HG03095 (cell line): ENCODE data around the gene PCDHGA1.

ENCODE experiments used
- ATAC-seq: cut with Tn5 transposase; IDR thresholded peaks from one replicate; pipeline ENCODE4 v1.9.1; 2021; ENCODE audit warnings: moderate library complexity; ENCODE audit not compliant: unreplicated experiment

Gene PCDHGA1

GRCh38 chr5:141511771-141512325 lies 181.5 kb downstream of the PCDHGA1 start:
- no peak for ATAC-seq

DNA sequence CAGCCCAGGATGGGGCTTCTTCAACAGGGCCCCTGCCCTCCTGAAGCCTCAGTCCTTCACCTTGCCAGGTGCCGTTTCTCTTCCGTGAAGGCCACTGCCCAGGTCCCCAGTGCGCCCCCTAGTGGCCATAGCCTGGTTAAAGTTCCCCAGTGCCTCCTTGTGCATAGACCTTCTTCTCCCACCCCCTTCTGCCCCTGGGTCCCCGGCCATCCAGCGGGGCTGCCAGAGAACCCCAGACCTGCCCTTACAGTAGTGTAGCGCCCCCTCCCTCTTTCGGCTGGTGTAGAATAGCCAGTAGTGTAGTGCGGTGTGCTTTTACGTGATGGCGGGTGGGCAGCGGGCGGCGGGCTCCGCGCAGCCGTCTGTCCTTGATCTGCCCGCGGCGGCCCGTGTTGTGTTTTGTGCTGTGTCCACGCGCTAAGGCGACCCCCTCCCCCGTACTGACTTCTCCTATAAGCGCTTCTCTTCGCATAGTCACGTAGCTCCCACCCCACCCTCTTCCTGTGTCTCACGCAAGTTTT lies 182.1 kb downstream of the PCDHGA1 start:
- no peak for ATAC-seq

DNA sequence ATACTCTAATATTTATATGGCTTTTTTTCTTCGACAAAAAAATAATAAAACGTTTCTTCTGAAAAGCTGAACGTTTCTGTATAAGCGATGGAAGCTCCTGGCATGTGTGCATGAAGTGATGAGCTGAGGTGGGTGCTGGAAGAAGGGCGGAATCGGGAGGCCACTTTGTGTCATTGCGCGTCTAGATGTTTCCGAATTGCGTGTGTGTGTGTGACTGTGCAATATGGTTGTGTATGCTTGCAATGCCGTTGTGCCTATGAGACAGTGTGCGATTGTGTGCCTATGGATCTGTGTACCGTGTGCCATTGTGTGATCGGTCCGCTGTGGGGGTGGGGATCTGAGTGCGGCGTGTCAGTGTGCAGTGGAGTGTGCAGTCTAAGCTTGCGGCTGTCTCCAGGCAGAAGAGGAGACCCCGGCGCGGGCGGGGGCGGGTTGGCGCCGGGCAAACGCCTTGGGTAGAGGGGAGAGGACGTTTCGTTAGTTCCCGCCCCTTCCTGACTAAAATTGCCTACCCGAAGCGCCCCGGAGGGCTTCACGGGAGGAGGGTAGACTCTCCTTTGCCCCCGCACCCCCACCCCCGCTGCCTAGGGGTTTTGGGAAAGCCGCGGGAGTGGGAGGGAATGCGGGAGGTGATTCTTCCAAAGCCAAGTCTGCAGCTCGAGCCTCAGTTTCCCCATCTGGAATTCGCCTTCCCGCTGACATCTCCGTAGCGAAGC lies 182.8 kb downstream of the PCDHGA1 start:
- no peak for ATAC-seq

DNA sequence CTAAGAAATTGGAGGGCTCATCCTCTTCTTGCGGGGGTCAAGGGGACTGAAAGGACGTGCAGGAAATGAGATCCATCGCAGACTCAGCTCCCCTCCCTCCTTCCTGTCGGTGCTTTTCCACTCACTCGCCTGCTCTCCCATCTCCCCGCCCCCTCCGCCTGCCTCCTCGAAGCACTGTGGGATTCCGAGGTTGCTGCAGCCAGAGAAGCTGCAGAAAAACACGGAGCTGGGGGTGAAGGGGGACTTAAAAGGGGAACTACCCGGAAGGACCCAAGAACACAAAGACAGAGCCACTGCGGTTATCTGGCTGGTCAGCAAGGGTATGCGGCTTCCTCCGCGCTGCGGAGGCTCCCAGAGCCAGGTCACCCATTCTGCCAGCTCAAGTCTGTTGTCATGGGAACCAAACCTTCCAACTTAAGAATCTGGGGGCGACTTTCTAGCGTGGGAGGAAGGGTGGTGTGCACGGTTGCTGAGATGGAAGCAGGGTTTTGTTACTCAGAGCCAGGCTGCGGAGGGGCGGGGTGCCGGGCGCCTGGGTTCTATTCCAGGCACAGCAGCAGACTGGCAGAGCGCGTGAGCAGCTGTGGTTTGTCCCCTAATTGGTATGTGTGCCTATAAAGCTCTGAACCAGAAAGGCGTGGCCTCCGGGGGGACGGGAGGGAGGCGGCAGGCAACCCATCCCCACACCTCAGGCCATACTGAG lies 183.5 kb downstream of the PCDHGA1 start:
- no peak for ATAC-seq

- ATAC-seq: no peak
Observed at GRCh38 chr5:141514330-141515133, 184.2 kb downstream of the PCDHGA1 start.

DNA sequence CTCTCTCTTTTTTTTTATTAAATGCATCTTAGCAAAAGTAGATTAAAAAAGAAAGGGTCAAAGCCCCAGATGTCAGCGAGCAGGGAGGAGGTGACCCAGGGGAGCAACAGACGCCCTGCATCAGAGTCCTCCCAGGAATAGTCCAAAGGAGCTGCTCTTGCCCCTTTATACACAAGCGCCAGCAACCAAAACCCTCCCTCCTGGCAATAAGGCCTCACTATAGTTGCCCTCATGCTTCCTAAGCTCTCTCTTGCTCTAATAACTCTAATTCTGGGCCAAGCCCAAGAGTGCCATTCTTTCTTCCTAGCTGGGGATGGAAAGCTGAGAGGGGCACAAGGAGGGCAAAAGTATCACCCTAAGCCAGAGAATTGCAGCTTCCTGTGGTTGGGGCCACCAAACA lies 184.8 kb downstream of the PCDHGA1 start:
- ATAC-seq: no peak

- ATAC-seq: no peak
Observed at GRCh38 chr5:141515946-141516671, 185.8 kb downstream of the PCDHGA1 start.

DNA sequence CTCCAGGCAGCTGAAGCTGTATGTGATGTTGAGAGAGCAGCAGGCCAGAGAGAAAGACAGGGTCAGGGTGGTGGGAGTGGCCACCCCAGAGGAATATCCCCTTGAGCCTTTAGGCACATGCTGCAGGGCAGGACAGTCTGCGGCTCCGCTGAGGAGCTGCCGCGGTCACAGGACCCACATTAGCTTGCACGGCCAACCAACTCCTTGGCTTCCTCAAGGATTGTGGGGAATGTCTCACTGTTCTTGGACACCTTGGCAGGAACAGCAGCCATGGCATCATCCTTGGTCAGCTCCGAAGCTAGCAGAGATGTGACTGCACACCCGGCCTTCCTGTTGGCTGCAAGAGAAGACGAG lies 186.3 kb downstream of the PCDHGA1 start:
- no peak for ATAC-seq

DNA sequence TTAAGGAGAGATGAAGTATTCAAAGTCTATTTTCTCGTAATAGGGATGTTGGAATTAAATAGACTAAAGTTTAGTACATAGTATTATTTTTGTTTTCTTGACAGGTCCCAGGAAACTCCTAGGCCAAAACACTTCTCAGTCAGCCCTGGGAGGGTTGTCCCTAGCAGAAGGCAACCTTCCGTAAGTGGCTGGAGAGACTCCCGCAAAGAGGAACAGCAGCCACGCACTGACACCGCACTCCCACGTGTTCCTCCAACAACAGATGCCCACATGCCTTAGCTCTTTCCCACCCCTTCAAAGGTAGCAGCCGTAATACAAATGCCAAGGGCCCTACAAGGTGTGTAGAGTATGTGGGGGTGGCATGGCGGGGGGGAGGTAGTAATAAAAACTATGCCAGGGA lies 187.0 kb downstream of the PCDHGA1 start:
- no peak for ATAC-seq

- no peak for ATAC-seq
Observed at GRCh38 chr5:141517880-141518617, 187.7 kb downstream of the PCDHGA1 start.

DNA sequence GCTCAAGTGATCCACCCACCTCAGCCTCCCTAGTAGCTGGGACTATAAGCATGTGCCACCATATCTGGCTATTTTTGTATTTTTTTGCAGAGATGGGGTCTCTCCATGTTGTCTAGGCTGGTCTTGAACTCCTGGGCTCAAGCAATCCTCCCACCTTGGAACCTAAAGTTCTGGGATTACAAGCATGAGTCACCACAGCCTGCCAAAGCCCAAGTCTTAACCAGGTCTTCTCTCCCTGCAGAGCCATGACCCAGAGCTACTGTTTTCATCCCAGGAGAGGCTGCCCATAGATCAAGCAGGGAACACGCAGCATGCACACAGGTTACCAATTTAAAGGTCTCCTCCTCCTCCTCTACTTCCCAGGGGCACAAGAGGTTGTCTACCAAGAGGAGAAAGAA lies 188.3 kb downstream of the PCDHGA1 start:
- ATAC-seq: no peak

DNA sequence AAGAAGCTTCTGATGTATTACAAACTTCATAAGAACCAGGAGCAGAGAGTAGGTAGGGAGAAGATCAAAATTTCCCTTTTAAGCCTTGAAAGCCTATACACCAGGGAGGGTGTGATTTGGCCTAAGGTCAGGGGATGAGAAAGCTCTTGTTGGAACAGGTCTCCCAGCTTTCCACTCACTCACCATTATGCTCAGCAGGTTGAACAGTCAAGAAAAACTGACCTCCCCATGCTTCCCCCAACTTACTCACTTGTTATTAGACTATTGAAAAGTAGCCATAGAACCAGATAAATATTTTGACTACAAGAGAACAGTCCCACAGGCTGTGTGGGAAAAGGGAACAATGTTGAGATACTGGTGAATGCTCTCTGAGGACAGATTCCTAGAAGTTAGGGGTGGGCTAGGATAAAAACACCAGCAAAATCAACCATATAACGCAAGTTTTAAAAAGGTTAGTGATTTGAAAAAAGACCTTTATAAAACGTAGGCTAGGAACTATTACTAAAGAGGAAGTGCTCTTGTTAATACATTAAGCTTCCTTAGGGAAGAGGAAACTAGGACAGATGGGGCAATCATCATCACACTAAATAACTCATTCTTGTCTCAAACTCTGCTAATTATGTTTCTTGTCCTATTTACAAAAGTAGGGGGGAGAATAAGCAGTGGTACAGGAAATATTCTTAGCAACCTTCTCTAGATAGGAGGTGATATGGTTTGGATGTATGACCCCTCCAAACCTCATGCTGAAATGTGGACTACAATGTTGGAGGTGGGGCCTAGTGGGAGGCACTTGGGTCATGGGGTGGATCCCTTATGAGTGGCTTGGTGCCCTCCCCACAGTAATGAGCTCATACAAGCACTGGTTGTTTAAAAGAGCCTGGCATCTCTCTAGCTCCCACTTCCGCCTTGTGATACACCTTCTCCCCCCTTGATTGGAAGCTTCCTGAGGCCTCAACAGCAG lies 189.6 kb downstream of the PCDHGA1 start:
- no peak for ATAC-seq

GRCh38 chr5:141521244-141521781 lies 191.0 kb downstream of the PCDHGA1 start:
- ATAC-seq: no peak

DNA sequence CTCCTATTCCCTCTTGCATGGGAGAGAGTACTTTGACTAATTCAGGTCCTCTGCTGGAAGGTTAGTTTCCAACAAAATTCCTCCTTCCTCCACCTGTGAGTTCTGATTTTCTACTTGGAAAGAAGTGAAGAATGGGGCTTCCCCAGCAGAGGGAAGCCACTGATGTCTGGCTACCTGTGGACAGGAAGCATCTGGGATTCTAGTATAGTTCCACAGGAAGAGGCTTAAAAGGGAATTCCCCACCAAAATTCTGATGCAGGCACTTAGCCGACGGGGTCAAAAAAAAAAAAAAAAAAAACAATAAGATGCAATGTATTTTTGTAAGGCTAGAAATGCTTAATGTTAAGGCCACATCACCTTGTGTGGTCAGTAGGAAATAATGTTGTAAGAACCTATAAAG lies 192.0 kb downstream of the PCDHGA1 start:
- ATAC-seq: no peak

DNA sequence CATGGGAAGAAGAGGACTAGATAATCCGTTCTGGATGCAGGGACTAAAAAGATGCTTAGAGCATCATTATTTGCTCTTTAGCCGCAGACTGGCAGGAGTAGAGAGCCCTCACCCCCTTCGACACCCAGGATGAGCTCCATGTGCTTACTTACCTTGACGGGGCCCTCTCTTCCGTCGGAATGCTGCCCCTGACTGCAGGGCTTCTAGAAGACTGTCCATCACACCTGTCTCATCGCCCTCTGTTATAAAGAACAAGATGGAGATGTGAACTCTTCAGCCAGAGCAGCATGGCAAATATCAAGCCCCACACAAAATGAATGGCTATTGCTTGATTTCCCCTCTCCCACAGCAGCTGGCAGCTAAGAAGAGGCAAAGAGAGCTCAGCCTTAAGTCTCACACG lies 193.7 kb downstream of the PCDHGA1 start:
- ATAC-seq: no peak

GRCh38 chr5:141524604-141525597 lies 194.6 kb downstream of the PCDHGA1 start:
- peak; percentile 50 for ATAC-seq

- no peak for ATAC-seq
Observed at GRCh38 chr5:141525653-141526052, 195.3 kb downstream of the PCDHGA1 start.
